Bone marrow (tissue), 2 donors: ENCODE measurements around the gene HSD17B1.

Source experiments
- DNase-seq, 2 donors: peaks; one replicate each; lab custom pipeline; 2025; lab: John Stamatoyannopoulos, UW

HSD17B1 gene

GRCh38 chr17:42566883-42567573 lies 14.3 kb downstream of the HSD17B1 start, which contains the start of gene MLX:
MLX (plus strand) TSS chr17:42567100; CDS start chr17:42567125, 25 bp downstream.
- peak; percentile 66 to 69 for DNase-seq

DNA sequence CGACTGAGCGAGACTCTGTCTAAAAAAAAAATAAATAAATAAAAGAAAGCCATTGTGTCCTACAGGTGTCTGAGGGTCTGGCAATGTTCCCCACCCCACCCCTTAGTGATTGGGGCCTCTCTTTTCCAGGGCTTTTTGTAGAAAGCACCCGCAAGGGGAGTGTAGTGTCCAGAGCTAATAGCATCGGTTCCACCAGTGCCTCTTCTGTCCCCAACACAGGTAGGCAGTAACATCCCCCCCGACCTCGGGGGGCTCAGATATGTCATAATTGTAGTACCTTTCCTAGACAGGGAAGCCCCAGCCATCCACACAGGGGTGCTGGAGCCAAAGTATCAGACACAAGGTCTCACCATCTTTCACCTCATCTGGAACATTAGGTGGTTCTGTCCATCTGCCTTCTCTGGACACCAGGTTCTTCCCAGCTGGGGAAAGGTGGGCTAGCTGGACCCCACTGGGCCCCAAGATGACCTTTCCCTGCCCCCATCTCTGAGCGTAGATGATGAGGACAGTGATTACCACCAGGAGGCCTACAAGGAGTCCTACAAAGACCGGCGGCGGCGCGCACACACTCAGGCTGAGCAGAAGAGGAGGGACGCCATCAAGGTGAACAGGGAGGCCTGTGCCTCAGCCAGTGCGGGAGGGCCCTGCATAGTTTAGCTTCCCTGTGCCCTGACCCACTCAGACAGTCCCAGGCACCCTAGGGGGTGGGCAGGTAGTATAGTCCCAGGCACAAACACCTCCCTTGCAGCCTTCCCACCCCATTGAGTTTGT lies 15.8 kb downstream of the HSD17B1 start:
- DNase-seq = no peak

DNA sequence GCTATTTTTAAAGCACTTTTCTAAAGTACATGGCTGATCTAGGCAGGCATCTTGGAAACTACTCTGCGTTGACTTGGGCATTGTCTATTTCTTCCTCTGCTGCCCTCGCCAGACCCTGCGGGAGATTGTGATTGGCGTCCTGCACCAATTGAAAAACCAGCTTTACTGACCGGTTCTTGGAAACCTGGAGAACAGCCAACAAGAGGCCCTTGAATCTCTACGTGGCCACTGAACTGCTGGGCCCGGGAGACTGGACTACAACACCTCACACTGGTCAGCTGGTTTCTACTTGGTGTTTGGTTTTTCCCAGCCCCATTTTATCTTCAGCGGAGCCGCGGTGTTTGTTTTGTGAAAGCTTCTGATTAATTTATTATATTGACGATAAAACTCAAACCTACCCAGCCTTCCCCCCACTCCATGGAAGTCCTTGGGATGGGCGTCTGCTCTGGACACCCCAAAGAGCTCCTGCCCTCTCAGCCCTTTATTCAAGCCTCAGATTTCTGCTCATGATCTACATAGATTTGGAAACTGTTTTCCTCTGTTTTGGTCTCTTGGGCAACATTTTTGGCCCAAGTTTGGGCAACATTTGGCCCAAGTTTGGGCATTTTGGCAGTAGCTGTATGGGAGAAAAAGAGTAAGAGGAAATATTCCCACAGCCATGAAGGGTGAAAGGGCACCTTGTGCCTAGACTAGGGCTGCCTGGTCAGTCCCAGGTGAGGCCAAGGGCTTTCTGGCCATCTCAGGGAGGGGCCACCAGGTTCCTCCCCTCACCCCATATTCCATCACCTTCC lies 18.9 kb downstream of the HSD17B1 start:
- no peak for DNase-seq

DNA sequence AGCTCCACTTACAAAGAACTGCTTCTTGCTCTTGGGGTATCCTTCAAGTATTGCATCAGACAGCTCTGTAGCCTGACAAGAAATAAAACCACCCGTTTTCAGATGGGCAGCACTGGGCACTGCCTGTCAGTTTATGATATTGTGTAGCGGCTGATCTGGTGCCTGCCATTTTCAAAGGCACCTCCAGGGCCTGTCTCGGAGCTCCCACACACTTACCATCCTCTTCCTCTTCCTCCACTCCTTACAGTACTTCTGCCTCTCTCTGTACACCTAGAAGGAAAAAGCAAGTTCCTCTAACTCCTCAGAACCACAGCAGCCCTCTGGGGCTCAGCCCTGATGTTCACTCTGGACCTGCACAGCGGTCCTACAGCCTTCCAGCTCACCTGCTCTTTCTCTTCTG lies 20.4 kb downstream of the HSD17B1 start:
- DNase-seq = no peak

DNA sequence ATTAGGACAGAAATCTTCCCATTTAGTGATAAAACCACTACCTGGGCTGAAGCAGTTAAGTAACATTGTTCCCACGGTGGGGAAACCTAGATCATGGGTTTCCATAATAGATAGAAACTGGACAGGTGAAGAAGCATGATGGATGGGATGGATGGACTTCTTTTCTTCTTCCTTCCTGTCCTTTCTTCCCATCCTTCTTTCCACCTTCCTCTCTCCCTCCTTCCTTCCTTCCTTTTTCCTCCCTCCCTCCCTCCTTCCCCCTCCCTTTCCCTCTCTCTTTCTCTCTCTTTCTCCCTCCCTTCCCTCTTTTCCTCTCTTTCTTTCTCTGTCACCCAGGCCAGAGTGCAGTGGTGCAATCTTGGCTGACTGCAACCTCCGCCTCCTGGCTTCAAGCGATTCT lies 21.7 kb downstream of the HSD17B1 start:
- DNase-seq = no peak

DNA sequence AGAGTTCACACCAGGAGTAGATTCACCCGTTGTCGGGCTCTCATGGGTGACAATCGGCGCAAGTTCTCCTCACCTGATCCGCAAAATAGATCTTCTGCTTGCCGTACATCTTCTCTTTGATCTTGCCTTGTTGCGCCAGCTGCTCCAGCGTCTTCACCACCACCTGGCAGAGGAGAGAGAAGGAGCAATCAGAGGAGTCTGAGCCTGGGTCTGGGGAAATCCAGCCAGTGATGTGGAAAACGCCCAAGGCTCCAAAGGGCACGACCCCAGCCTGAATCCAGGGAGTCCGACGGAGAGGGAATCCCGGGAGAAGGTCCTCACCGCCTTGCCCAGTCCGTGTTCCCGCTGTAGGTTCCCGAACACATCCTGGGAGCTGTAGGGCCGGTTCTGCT lies 24.4 kb downstream of the HSD17B1 start:
- no peak for DNase-seq

DNA sequence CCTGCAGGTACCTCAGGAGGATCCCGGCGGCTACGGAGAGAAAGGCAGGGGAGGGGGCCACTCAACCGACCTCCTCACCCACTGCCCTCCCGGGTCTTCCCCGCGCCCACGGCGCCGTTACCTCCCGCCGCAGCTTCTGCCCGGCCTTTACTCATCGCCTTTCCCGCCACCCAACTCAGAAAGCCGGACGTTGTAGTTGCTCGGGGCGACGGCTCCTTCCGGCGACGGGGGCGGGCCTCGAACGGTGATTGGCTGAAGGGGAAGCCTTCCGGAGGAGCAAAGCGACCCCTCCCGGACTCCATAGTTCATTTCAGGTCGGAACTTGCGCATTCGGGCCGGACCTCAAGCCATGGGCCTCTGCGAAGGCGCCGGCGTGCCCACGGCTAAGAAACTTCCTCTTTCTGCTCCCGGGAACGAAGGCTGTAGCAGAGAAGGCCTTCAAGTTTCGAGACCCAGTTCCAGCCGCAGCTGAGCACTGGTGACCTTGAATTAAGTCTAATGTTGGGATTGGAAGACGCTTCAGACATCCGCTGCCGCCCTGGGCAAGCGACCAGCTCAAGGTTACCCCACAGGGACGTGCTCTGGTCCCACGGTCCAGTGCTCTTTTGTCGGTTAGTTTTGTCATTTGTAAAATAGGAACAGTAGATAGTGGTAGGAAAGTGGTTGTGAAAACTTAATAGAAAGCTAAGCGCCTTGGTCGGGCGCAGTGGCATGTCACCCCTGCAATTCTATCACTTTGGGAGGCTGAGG lies 25.0 kb downstream of the HSD17B1 start, which contains the start of gene PSMC3IP:
PSMC3IP (minus strand) TSS at position 198 of the 750 bp plus-strand sequence; CDS start at position 155, 43 bp downstream.
- peak; percentile 79 to 91 for DNase-seq

- peak; percentile 34 to 66 for DNase-seq
Observed at GRCh38 chr17:42578282-42578869, 25.7 kb downstream of the HSD17B1 start.

DNA sequence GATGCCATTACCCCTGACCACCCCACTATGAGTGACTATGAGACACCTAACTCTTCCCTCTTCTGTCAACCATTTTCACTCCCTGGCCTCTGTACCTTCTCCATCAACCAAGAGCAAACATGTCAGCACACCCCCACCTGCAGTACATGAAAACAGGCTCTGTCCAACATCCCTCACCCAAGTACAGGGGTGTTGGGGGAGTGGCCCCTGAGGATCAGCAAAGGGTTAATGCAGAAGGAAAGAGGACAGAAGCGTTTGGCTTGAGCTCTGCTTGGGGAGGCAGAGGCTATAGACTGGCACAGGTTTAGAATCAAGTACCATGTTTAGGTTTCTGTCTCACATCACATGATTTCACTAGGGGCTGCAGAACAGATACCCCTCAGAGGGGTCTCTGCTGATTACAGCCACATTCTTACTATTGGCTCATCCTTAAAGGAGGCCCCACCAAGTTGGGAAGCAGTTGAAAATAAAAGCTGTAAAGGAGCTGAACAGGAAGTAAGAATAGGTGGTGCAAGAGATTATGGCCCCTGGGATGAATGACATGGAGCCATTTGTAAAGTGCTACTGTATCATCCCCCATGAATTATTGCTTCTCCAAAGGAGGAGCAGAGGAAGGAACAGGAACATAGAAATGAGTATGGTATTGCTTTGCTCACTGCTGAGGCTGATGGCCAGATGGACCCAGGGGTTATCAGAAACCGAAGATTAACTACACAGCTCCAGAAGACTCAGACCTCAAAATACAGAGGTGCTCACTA lies 27.2 kb downstream of the HSD17B1 start:
- DNase-seq = no peak

DNA sequence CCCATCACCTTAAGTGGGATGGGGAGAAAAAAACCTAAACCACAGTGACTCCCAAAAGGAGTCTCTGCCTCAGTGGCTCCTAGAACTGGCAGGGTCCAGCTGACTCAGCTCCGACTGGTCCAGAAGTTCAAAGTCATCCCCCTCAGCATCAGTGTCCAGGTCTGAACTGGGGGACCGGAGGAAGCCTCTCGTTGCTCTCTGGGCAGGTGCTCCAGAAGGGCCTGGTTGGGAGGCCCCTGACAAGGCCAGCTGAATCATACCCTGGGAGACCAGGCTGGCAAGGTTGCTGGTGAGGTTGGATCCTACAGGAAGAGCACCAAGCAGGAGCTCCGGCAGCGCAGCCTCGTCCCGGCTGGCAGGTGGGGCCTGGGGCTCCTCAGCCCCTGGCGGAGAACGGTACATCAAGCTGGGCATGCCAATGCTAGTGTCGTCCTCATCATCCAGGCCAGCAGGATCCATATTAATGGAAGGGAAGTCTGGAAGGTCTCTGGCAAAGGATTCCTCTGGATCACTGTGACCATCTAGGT lies 29.1 kb downstream of the HSD17B1 start:
- DNase-seq = no peak

GRCh38 chr17:42584880-42585279 lies 32.2 kb downstream of the HSD17B1 start:
- no peak for DNase-seq

DNA sequence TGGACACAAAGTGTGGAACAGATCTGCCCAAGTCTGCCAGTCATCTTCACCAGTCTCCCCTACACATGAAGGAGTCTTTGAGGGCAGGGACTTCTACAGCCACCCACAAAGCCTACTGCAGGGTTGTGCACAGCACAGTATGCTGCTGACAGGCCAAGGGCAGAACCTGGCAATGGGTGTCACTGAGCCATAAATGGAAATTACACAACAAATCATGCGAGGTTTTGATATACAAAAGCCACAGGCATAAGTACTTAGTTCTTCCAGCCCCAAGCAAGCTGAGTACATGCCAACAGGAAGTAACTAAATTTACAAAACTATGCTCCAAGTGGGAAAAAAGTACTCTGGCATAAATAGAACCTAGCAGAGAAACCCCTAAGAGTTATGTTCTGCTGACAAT lies 32.6 kb downstream of the HSD17B1 start:
- DNase-seq = no peak

GRCh38 chr17:42586514-42587230 lies 33.9 kb downstream of the HSD17B1 start:
- no peak for DNase-seq

GRCh38 chr17:42590886-42591285 lies 38.2 kb downstream of the HSD17B1 start:
- DNase-seq = no peak

- no peak for DNase-seq
Observed at GRCh38 chr17:42591411-42591810, 38.7 kb downstream of the HSD17B1 start.

- DNase-seq = no peak
Observed at GRCh38 chr17:42596386-42596785, 43.7 kb downstream of the HSD17B1 start.

DNA sequence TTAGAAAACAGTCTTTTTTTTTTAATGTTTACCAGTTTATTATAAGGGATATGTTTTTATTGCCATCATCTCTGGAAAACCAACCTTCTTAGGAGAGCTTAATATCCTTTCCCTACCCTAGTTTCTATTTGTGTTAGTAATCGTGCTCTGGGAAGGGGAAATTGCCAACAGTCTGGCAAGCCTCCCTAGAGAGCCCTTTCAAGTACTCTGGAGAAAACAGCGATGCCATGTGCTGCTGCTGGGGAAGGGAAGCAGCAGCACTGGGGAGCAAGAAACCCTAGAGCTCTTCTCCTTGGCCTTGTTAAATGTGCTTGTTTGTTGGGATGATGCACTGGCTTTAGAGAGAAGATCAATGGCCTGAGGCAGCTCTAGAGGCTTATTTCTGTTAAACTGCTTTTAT lies 46.2 kb downstream of the HSD17B1 start:
- DNase-seq = no peak

DNA sequence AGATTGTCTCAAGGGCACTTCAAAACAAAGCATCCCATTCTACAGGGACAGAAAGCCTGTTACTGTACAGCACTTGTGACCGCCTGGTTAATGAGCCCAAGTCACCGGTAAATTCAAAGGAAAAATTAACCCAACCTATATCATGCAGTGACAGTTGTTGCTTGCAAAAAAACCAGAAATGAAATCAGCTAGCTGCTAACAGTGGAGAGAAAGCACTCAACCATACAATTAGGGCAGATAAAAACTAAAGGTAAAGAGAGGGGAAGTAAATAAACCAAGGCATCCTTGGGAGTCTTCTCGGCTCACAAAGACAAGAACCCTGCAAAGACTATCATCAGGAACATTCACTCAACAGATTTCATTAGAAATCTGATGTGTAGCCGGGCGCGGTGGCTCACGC lies 50.6 kb downstream of the HSD17B1 start:
- no peak for DNase-seq
